H7 (cell line): ENCODE measurements around the gene XRCC3. TPM values are rescaled to one million over a fixed set of nuclear protein-coding genes. Genes with fewer than 3 reads are reported as not detected.
"Not testable (repeated sequence)": the region's sequence is repeated elsewhere in the genome, so short reads cannot be mapped to it uniquely, and the experiment has no call there.

Experiments
- DNase-seq: peaks from one replicate; pipeline ENCODE4 v3.0.0; 2012
- H3K27me3 ChIP-seq: 2 replicates; pipeline ENCODE4 v1.6.0; 2011; ENCODE audit warnings: mild to moderate bottlenecking, low read length; ENCODE audit not compliant: control insufficient read depth, insufficient read depth
- H3K36me3 ChIP-seq: replicated peaks from 2 replicates; pipeline ENCODE4 v1.5.1; 2011; ENCODE audit warnings: low read length; ENCODE audit not compliant: control insufficient read depth, insufficient read depth
- H3K4me3 ChIP-seq: 2 replicates; pipeline ENCODE4 v1.5.1; 2011; ENCODE audit warnings: low read depth, mild to moderate bottlenecking, control low read depth, low read length, moderate library complexity; ENCODE audit not compliant: insufficient read depth
- total RNA-seq: library from RNA; depleted of rRNA; stranded (reverse); fragments of >200 nt; shearing (Covaris generic); gene quantifications from 2 replicates; pipeline ENCODE4 v1.2.3, GENCODE V29; 2014

Gene XRCC3
- total RNA-seq, 1 experiment from 2014 or later, result 75.1 TPM

DNA sequence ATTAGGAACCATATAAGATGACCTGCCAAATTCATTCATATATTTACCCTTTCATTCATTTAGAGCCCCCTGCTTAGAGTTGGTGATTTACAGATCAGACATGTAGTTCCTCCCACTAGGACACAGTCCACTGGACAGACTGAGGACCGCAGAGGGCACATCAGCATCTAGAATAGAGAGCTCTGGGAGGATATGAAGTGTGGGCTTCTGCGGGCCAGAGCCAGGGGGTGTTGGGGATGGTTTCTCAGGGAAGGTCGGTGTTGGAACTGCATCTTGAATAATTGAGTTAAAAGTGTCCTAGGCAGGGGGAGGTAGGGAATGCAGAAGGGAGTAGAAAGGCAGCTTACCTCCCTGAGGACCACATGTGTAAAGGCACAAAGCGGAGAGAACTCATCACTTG, 43.3 kb downstream of the XRCC3 start:
- H3K4me3 ChIP-seq, result no peak overlapping the region
- H3K27me3 ChIP-seq, result no peaks in the 10 kb centered on the region
- DNase-seq, result no peak
- peaks cover 40% of the 10 kb centered on the region for H3K36me3 ChIP-seq

DNA sequence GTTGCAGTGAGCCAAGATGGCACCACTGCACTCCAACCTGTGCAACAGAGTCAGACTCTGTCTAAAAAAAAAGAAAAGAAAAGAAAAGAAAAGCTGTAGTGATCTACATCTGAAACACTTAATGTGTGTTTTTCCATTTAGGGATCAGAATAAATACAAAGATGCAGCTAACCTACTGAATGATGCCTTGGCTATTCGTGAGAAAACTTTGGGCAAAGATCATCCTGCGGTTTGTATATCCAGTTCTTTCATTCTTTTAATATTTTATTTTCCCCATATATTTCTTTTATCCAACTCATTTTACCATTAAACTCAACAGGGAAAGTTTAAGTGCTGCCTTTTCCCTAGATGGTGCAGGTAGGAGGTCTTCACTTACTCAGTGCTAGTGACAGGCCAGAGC, 45.9 kb downstream of the XRCC3 start:
- H3K27me3 ChIP-seq, result no peaks in the 10 kb centered on the region

DNA sequence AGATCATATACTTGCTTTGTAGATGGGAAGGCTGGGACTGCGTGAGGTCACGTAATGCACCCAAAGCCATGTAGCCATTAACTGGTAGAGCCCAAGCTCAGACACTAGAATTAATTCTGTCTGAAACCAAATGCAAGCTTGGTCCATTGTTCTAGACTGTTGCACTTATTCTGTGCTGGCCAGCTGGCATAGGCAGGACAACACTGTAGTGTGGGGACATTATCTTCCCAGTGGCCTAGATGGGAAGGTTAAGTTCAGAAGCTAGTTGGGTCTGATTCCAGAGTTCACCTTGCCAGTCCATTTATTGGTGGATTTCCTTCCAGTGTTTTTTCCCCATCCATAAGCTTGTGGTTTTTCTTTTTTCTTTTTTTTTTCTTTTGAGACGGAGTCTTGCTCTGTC, 47.1 kb downstream of the XRCC3 start:
- DNase-seq, result no peak
- Histone ChIP-seq H3K36me3 (peaks cover 22% of the 10 kb centered on the region), H3K4me3 (no peak overlapping the region), H3K27me3 (no peaks in the 10 kb centered on the region)

More for the DNA sequence above, 45.9 kb downstream of the XRCC3 start:
- Histone ChIP-seq H3K36me3 (peaks cover 28% of the 10 kb centered on the region), H3K4me3 (no peak overlapping the region)
- DNase-seq, result no peak

- no peak overlapping the region for H3K4me3 ChIP-seq
- DNase-seq, result no peak
- peaks cover 24% of the 10 kb centered on the region for H3K36me3 ChIP-seq
Measured at GRCh38 chr14:103667671-103668070, 47.6 kb downstream of the XRCC3 start.

GRCh38 chr14:103663506-103663905, 51.7 kb downstream of the XRCC3 start:
- DNase-seq, result no peak
- no peaks in the 10 kb centered on the region for H3K27me3 ChIP-seq
- no peak overlapping the region for H3K4me3 ChIP-seq
- peaks cover 21% of the 10 kb centered on the region for H3K36me3 ChIP-seq

More at GRCh38 chr14:103667671-103668070, 47.6 kb downstream of the XRCC3 start:
- H3K27me3 ChIP-seq, result no peaks in the 10 kb centered on the region

DNA sequence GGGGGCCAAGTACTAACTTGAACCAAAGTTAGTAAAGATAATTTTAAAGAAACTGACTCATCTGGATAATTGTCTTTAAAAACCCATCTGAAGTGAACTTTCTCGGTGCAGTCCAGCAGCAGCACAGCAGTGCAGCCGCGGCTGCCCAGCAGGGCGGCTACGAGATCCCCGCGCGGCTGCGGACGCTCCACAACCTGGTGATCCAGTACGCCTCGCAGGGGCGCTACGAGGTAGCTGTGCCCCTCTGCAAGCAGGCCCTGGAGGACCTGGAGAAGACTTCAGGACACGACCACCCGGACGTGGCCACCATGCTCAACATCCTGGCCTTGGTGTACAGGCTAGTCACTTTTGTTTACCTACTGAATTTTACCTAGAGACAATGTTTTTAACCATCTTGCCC, 52.7 kb downstream of the XRCC3 start:
- no peak for DNase-seq
- H3K27me3 ChIP-seq, result no peaks in the 10 kb centered on the region
- peaks cover 22% of the 10 kb centered on the region for H3K36me3 ChIP-seq
- no peak overlapping the region for H3K4me3 ChIP-seq

GRCh38 chr14:103662029-103662428, 53.2 kb downstream of the XRCC3 start:
- no peak for DNase-seq
- Histone ChIP-seq H3K4me3 (no peak overlapping the region), H3K36me3 (peaks cover 24% of the 10 kb centered on the region), H3K27me3 (no peaks in the 10 kb centered on the region)

DNA sequence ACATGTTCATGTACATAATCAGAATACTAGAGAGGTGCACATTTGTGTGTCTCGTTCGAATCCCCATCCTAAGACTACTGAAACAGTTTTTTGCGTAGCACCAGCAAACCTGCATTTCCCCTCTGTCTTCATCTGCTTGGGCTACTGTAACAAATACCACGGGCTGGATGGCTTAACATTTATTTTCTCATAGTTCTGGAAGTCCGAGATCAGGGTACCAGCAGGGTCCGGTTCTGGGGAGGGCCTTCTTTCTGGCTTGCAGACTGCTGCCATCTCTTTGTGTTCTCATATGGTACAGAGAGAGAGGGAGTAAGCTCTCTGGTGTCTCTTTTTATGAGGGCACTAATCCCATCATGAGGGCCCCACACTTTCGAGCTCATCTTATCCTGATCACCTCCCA, 55.6 kb downstream of the XRCC3 start:
- H3K36me3 ChIP-seq, result peaks cover 35% of the 10 kb centered on the region
- no peak overlapping the region for H3K4me3 ChIP-seq
- H3K27me3 ChIP-seq, result no peaks in the 10 kb centered on the region
- DNase-seq, result no peak

GRCh38 chr14:103657471-103657870, 57.8 kb downstream of the XRCC3 start:
- Histone ChIP-seq H3K27me3 (no peaks in the 10 kb centered on the region), H3K4me3 (no peak overlapping the region), H3K36me3 (peaks cover 33% of the 10 kb centered on the region)
- no peak for DNase-seq

GRCh38 chr14:103656756-103657133, 58.5 kb downstream of the XRCC3 start:
- no peaks in the 10 kb centered on the region for H3K27me3 ChIP-seq
- DNase-seq, result no peak
- H3K4me3 ChIP-seq, result no peak overlapping the region
- peaks cover 29% of the 10 kb centered on the region for H3K36me3 ChIP-seq

GRCh38 chr14:103656031-103656755, 59.1 kb downstream of the XRCC3 start:
- peaks cover 28% of the 10 kb centered on the region for H3K36me3 ChIP-seq
- no peak overlapping the region for H3K4me3 ChIP-seq
- DNase-seq, result no peak
- no peaks in the 10 kb centered on the region for H3K27me3 ChIP-seq

DNA sequence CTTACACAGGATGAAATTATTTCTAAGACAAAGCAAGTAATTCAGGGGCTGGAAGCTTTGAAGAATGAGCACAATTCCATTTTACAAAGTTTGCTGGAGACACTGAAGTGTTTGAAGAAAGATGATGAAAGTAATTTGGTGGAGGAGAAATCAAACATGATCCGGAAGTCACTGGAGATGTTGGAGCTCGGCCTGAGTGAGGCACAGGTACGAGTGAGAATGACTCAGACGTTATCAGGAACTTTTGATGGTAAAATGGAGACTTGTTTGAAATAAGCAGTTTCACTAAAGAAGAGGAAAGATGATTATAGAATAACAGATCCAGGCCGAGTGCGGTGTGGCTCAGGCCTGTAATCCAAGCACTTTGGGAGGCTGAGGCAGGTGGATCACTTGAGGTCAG, 60.6 kb downstream of the XRCC3 start:
- peaks cover 24% of the 10 kb centered on the region for H3K36me3 ChIP-seq

DNA sequence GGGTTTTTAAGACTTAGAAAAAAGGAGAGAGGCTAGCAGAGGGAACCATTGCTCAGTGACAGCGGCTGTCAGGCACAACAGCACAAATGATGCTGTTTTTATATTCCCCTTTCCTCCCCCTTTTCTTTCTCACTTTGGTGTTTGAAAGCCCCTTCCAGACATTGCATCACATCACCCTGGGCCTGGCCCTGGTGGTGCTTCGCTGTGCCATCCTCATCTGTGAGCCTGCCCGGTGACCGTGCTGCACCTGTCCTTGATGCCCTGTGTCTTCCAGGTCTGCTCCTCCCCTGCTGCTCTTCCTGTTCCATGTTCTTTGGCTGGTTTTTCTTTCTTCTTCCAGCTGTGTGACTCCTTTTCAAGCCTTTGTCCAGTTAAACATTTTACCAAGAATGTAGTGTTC, 61.4 kb downstream of the XRCC3 start:
- H3K4me3 ChIP-seq, result no peak overlapping the region
- peaks cover 20% of the 10 kb centered on the region for H3K36me3 ChIP-seq
- no peaks in the 10 kb centered on the region for H3K27me3 ChIP-seq
- DNase-seq, result no peak

More for the DNA sequence above, 60.6 kb downstream of the XRCC3 start:
- no peak for DNase-seq
- H3K27me3 ChIP-seq, result no peaks in the 10 kb centered on the region
- H3K4me3 ChIP-seq, result no peak overlapping the region

GRCh38 chr14:103653336-103653735, 61.9 kb downstream of the XRCC3 start:
- H3K27me3 ChIP-seq, H3K4me3 ChIP-seq, DNase-seq: not testable (repeated sequence)
- peaks cover 20% of the 10 kb centered on the region for H3K36me3 ChIP-seq

DNA sequence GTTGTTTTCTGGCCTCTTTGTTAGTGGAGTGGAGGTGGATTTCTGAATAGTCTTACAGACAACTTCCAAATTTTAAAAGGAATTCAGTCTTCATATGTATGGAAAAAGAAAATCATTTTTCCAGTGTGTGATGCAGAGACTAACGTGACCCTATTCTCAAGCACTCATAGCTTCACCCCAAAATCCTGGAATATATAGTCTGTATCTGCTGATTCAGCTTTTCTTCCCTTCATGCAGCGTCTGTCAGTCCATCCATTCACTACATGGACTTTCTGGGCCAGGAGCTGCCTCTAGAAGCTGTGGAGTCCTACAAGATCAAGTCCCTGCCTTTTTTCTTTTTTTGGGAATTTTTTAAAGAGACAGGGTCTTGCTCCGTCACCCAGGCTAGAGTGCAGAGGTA, 62.4 kb downstream of the XRCC3 start:
- H3K36me3 ChIP-seq, result peaks cover 19% of the 10 kb centered on the region

DNA sequence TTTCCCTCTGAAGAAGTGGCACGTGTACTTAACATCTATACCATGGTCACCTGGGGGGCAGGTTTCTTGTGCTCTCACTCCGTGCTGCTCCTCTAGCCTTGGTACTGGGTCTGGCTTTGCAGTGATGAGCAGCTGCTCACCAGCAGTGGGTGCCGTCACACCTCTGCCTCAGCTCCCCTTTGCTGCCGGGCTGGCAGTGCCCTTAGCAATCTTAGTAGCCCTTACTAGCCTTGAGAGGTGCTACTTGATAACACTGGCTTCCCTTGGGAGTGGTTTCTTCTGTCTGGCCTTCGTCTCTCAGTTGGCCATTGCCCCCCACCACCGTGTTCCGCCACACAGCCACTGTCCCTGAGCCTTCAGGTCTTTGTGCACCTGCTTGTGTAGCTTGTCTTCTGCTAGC, 63.7 kb downstream of the XRCC3 start:
- Histone ChIP-seq H3K36me3 (peaks cover 12% of the 10 kb centered on the region), H3K4me3 (no peak overlapping the region), H3K27me3 (no peaks in the 10 kb centered on the region)
- DNase-seq, result no peak

More for the DNA sequence above, 62.4 kb downstream of the XRCC3 start:
- DNase-seq, result no peak
- Histone ChIP-seq H3K4me3 (no peak overlapping the region), H3K27me3 (no peaks in the 10 kb centered on the region)
